Skeletal muscle satellite cell (primary cell): ENCODE measurements around the gene PAXIP1.

Experiments
- H3K27me3 ChIP-seq: 2 replicates; pipeline ENCODE4 v1.7.0; 2013; ENCODE audit warnings: low read length; ENCODE audit not compliant: control insufficient read depth, insufficient read depth
- H3K36me3 ChIP-seq: 2 replicates; pipeline ENCODE4 v1.7.0; 2013; ENCODE audit warnings: mild to moderate bottlenecking, control low read depth, low read length; ENCODE audit not compliant: insufficient read depth
- H3K4me1 ChIP-seq: 2 replicates; pipeline ENCODE4 v1.7.0; 2013; ENCODE audit warnings: low read length; ENCODE audit not compliant: control insufficient read depth, insufficient read depth
- H3K4me2 ChIP-seq: 2 replicates; pipeline ENCODE4 v1.7.0; 2013; ENCODE audit warnings: mild to moderate bottlenecking, low read length
- H3K4me3 ChIP-seq: 2 replicates; pipeline ENCODE4 v1.7.0; 2013; ENCODE audit warnings: low read length
- H3K9ac ChIP-seq: 2 replicates; pipeline ENCODE4 v1.7.0; 2013; ENCODE audit warnings: mild to moderate bottlenecking, low read depth, low read length, moderate library complexity
- H3K9me3 ChIP-seq: replicated peaks from 2 replicates; pipeline ENCODE4 v1.7.0; 2013; ENCODE audit warnings: mild to moderate bottlenecking, control low read depth, low read length

PAXIP1 gene

DNA sequence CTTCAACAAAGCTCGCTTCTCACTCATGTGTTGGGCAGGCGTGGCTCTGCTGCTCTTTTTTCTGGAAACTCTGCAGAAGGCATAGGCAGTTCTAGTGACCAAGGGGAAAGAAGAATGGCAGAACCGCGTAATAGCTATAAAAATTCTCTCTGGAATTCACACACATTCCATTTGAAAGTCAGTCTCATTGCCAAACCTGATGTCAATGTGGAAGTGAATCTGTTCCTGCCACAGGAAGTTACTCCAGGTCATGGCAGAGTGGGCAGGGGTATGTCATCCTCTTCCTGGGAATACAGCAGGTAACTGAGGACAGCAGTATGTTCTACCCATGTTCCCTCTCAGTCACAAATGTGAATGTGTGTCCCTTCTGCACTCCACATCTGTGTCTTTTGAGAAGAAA lies 8.2 kb upstream of the PAXIP1 start:
- no peaks in the 10 kb centered on the region for H3K4me1 ChIP-seq
- H3K36me3 ChIP-seq = no peaks in the 10 kb centered on the region
- H3K27me3 ChIP-seq = no peaks in the 10 kb centered on the region

DNA sequence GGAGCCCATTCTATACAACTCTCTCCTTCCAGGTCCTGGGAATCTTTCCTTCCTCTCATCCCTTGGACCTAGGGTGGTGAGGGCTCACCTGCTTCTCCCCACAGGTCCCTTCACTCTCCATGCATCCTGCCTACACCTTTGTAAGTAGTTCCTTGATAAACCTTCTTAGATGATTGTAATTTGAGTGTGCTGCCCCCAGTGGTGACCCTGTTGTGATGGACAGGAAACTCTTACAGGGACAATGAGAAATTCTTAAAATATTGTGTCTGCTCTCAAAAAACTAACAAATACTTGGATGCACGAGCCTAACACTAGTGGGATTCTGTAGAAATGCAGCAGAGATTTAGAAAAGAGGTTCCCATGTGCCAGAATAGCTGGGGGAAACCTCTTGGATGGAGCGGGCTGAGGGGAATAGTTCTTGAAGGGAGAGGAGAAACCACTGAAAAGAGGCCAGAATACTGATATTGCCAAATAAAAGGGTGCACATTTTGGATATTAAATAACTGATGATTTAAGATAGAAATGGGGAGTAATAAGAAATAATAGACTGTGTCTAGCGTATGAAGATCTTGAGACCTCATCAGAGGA lies 6.7 kb upstream of the PAXIP1 start:
- H3K4me1 ChIP-seq = peaks cover under 1% of the 10 kb centered on the region
- H3K9me3 ChIP-seq = no peaks in the 10 kb centered on the region
- no peak overlapping the region for H3K9ac ChIP-seq
- no peak overlapping the region for H3K4me2 ChIP-seq
- H3K36me3 ChIP-seq = no peaks in the 10 kb centered on the region
- no peaks in the 10 kb centered on the region for H3K27me3 ChIP-seq
- no peak overlapping the region for H3K4me3 ChIP-seq

More for the DNA sequence above, 8.2 kb upstream of the PAXIP1 start:
- no peak overlapping the region for H3K9ac ChIP-seq
- H3K9me3 ChIP-seq = no peaks in the 10 kb centered on the region
- no peak overlapping the region for H3K4me3 ChIP-seq
- H3K4me2 ChIP-seq = no peak overlapping the region

DNA sequence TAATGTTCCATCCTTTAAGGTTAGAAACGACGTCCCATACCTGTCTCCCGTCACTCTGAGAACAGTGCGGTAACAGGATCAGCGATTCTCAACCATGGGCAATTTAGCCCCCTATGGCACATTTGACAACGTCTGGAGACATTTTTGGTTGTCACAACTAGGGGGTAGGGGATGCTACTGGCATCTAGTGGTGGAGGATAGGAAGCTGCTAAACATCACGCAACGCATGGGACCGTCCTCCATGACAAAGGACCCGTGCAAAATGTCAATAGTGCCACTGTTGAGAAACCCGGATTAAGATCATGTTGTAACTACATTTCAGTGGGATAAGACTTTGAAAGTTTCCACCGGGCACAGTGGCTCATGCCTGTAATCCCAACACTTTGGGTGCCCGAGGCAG lies 5.0 kb upstream of the PAXIP1 start:
- no peak overlapping the region for H3K4me2 ChIP-seq
- H3K4me1 ChIP-seq = peaks cover 8% of the 10 kb centered on the region
- H3K9ac ChIP-seq = no peak overlapping the region
- H3K27me3 ChIP-seq = no peaks in the 10 kb centered on the region
- H3K9me3 ChIP-seq = no peaks in the 10 kb centered on the region
- H3K4me3 ChIP-seq = no peak overlapping the region
- no peaks in the 10 kb centered on the region for H3K36me3 ChIP-seq

DNA sequence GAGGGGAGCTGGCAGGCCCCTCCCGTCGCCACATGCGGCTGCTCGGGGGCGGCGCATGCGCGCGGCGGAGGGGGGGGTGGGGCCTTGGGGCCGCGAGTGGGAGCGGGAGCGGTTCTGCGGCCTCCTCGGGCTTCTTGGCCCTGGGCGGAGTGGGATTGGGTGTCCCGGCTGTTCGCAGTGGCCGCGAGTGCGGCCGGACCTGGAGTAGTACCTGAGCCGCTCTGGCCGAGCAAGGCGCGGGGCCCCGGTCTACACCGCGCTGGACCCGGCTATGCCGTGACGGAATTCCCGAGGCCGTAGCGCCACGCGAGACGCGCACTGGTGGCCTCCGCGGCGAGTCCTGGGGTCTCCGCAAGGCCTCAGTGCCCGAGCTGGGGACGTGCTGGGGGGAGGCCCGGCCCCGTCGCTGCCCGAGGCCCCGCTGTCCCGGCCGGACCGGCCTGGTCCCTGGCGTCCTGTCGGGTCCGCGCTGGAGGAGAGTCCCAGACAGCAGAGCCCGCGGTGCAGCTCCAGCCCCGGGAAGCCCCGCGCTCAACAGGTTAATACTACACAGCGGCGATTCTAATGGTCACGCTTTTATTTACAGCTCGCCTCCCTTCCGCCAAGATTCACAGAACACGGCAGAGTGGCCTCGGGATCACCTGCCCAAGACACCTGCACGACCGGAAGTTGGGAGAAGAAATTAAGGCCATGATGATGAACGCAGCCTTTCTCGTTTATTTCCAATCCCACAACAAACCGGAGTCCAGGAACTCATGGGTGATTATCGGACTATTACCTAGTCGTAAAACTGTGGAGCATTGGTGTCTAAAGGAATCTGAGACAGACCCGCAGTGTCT lies 671 bp upstream of the PAXIP1 start:
- no peaks in the 10 kb centered on the region for H3K9me3 ChIP-seq
- peaks cover 11% of the 10 kb centered on the region for H3K4me1 ChIP-seq
- no peaks in the 10 kb centered on the region for H3K27me3 ChIP-seq
- H3K9ac ChIP-seq = peak overlapping the region; percentile 98
- peak overlapping the region; percentile 98 for H3K4me3 ChIP-seq
- H3K36me3 ChIP-seq = no peaks in the 10 kb centered on the region
- peak overlapping the region; percentile 81 for H3K4me2 ChIP-seq

DNA sequence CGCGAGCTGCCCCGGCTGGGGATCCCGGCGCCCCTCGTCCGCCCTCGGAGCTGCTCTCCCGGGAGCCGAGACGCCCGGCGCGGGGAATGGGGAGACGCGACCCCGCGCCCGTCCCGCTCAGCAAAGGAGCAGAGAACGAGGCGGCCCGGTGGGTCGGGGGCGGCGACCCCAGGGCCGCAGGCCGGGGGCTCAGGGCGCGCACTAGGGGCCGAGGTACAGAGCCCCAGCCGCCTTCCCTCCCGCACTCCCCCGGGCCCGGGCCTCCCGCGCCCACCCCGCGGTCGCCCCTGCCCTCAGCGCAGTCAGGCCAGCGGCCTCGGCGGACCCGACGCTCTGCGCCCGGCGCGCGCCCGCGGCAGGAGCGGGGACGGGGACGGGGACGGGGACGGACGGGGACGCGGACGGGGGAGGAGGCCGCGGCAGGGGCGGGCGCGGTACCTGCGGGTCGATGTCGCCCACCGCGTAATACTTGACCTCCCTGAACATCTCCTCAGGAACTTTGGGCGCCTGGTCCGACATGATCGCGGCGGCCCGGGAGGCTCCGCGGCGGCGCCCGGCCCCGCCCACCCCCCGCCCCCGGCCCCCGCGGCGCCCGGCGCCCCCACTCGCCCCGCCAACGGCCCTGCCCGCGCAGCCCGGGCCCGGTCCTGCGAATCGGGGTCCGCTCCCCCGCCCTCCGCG lies 373 bp downstream of the PAXIP1 start:
- H3K27me3 ChIP-seq = no peaks in the 10 kb centered on the region
- peaks cover 11% of the 10 kb centered on the region for H3K4me1 ChIP-seq
- peaks cover 5% of the 10 kb centered on the region for H3K36me3 ChIP-seq
- H3K9ac ChIP-seq = peak overlapping the region; percentile 98
- no peaks in the 10 kb centered on the region for H3K9me3 ChIP-seq
- H3K4me3 ChIP-seq = peak overlapping the region; percentile 98
- H3K4me2 ChIP-seq = peak overlapping the region; percentile 69

DNA sequence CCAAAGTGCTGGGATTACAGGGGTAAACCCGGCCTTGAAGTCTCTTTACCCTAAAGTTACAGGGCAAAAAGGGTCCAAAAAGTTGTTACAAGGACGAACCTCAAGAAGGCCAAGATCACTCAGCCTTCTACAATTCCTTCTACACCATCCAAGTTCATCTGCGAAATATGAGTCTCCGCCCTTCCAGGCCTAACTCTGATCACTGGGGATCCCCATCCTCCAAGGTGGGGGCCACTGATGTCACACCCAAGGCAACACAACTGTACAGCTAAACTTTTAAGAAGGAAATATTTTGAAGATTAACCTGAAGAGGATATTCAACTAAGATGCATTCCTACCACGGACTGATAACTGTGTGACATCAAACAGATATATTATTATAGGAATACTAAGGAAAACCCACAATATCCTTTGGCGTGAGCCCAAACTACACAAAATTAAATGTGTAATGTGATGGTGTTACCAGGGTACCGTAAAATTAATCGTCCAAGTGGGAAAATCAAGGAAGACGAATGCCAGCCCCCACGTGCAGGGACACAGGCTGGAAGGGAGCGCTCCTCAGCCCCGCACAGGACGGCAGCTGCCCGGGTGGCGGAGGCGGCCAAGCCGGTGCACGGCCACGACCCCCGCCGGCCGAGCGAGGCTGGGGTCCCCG lies 1.0 kb downstream of the PAXIP1 start:
- peaks cover 11% of the 10 kb centered on the region for H3K4me1 ChIP-seq
- peak overlapping the region; percentile 69 for H3K4me2 ChIP-seq
- peaks cover 12% of the 10 kb centered on the region for H3K36me3 ChIP-seq
- peak overlapping the region; percentile 89 for H3K9ac ChIP-seq
- no peaks in the 10 kb centered on the region for H3K27me3 ChIP-seq
- H3K4me3 ChIP-seq = peak overlapping the region; percentile 98
- no peaks in the 10 kb centered on the region for H3K9me3 ChIP-seq

DNA sequence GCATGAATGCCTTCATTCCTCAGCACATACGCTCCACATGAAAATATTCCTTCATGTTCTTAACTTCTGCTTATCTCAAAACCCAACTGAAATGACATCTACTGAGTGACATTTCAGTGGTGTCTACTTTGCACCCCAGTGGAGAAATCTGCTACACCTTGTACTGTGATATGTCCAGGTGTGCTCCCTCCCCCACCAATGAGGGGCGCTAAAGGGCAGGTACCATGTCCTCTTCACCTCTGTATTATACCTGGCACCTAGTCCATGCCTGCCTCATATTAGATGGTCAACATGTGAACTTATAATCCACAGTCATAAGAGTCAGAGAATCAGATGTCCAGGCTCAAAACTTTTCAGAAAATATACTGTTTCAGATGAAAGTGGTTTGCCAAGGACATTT lies 2.1 kb downstream of the PAXIP1 start:
- Histone ChIP-seq H3K4me1 (peaks cover 11% of the 10 kb centered on the region), H3K4me2 (no peak overlapping the region), H3K27me3 (no peaks in the 10 kb centered on the region), H3K9ac (no peak overlapping the region), H3K4me3 (no peak overlapping the region), H3K9me3 (no peaks in the 10 kb centered on the region), H3K36me3 (peaks cover 16% of the 10 kb centered on the region)

DNA sequence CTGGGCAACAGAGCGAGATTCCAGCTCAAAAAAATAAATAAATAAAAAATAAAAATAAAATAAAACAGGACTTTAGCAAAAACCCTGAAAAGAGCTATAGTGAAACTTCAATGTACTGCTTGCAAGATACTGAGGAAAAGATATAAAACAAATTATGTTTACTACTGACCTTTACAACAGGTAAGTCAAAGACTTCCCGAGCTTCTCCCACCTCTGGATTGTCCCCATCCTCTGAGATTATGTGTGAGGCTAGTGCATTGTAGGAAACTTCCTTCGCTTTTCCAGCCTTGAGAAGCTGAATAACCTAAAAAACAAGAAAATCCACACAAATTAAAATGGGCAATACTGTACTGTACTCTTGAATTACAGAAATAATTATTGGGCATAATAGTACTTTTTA lies 4.4 kb downstream of the PAXIP1 start:
- Histone ChIP-seq H3K4me3 (no peak overlapping the region), H3K9me3 (no peaks in the 10 kb centered on the region), H3K36me3 (peaks cover 26% of the 10 kb centered on the region), H3K4me2 (no peak overlapping the region), H3K9ac (no peak overlapping the region), H3K4me1 (peaks cover 3% of the 10 kb centered on the region), H3K27me3 (no peaks in the 10 kb centered on the region)

DNA sequence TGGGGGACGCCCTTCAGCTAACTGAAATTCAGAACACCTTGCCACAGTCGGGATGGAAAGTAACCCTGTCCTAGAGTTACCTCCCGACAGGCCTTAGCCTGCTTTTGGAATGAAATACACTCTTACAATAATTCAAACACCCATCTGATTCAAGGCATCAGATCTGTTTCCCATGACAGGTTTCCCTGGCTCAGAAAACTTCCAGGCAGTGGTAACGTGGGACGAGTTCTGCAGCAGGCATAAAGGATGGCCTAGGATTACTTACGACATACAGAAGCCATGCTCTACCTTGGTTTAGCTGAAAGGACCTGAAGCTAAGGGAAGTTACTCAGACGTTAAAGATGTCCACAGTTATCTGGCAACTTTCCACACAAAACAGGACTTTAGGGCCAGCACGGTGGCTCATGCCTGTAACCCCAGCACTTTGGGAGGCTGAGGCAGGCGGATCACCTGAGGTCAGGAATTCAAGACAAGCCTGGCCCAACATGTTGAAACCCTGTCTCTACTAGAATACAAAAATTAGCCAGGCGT lies 5.0 kb downstream of the PAXIP1 start:
- no peaks in the 10 kb centered on the region for H3K9me3 ChIP-seq
- H3K4me1 ChIP-seq = peaks cover 3% of the 10 kb centered on the region
- H3K9ac ChIP-seq = no peak overlapping the region
- peaks cover 30% of the 10 kb centered on the region for H3K36me3 ChIP-seq
- no peaks in the 10 kb centered on the region for H3K27me3 ChIP-seq
- no peak overlapping the region for H3K4me2 ChIP-seq
- no peak overlapping the region for H3K4me3 ChIP-seq

DNA sequence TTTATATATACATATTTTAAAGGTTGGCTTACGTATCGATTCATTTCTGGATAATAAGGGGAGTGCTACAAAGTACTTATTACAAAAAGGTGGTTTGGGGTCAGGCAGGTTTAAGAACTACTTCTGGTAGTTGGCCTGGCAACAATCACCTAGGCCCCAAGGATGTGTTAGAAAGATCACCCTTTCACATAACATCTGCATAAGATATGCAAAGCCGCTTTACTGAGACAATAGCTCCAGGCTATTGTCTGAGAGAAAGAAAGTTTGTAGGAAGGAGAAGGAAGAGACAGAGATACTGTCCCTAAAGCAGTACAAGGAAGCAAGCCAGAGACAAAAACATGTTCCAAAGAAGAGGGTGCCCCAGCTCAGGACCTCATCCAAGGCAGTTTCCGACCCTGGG lies 6.2 kb downstream of the PAXIP1 start:
- Histone ChIP-seq H3K9ac (no peak overlapping the region), H3K36me3 (peaks cover 30% of the 10 kb centered on the region), H3K4me2 (no peak overlapping the region), H3K4me3 (no peak overlapping the region), H3K4me1 (peaks cover 2% of the 10 kb centered on the region), H3K27me3 (no peaks in the 10 kb centered on the region), H3K9me3 (no peaks in the 10 kb centered on the region)

DNA sequence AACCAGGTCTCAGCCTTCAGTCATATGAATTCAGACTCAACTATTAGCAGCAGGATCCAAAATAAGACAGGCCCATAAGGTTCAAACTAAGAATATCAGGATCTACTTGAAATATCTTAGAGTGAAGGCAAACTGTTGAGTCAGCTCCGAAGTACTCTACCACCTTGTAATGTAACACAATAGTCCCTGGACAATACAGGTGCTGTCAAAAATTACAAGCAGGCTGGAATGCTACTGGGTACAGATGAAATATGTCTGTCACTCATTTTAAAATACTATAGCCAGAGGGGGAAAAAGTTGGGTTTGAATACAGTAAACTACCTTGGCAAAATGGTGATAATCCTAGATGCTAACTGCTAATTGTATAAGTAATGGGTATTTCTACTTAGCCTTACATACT lies 6.8 kb downstream of the PAXIP1 start:
- no peaks in the 10 kb centered on the region for H3K27me3 ChIP-seq
- H3K9me3 ChIP-seq = no peaks in the 10 kb centered on the region
- no peak overlapping the region for H3K4me2 ChIP-seq
- H3K9ac ChIP-seq = no peak overlapping the region
- H3K36me3 ChIP-seq = peaks cover 33% of the 10 kb centered on the region
- no peaks in the 10 kb centered on the region for H3K4me1 ChIP-seq
- H3K4me3 ChIP-seq = no peak overlapping the region
